Caco-2 (cell line): Measurements from ENCODE around the gene ATG9A. TPM values are rescaled to one million over a fixed set of nuclear protein-coding genes. Genes with fewer than 3 reads are reported as not detected.
"Not testable (repeated sequence)": the region's sequence is repeated elsewhere in the genome, so short reads cannot be mapped to it uniquely, and the experiment has no call there.

Experiments
- BruUV-seq: library from RNA; stranded (reverse); fragments of 400-500 nt; replicated peaks from 2 replicates; lab custom pipeline; 2021; lab: Mats Ljungman, UMichigan
- CTCF ChIA-PET: fragments of 300-600 bp; sonication (Branson Sonifier 250); formaldehyde crosslinking; loops from one replicate; lab custom pipeline; 2022; ENCODE audit warnings: antibody characterized with exemption; lab: Charles Lee
- POLR2A ChIA-PET: fragments of 300-600 bp; sonication (Branson Sonifier 250); formaldehyde crosslinking; loops from one replicate; lab custom pipeline; 2022; ENCODE audit warnings: antibody characterized with exemption; lab: Charles Lee
- DNase-seq, 2 experiments: peaks; one replicate each; pipeline versions ENCODE4 v3.0.0 to v3.0.0-alpha.2; 2020 to 2022
- H3K27me3 ChIP-seq: replicated peaks from 2 replicates; pipeline ENCODE4 v1.6.0; 2011; ENCODE audit warnings: low read length; ENCODE audit not compliant: control insufficient read depth, insufficient read depth
- H3K36me3 ChIP-seq: 2 replicates; pipeline ENCODE4 v1.5.1; 2011; ENCODE audit warnings: low read length; ENCODE audit not compliant: control insufficient read depth, insufficient read depth
- H3K4me1 ChIP-seq: fragments of 250-450 bp; sonication (Bioruptor Pico); 2 replicates; pipeline ENCODE4 v1.5.1; 2020; ENCODE audit warnings: mild to moderate bottlenecking
- H3K4me3 ChIP-seq: 2 replicates; pipeline ENCODE4 v1.5.1; 2011; ENCODE audit warnings: low read depth, mild to moderate bottlenecking, control low read depth, low read length
- H3K9me3 ChIP-seq: fragments of 250-450 bp; sonication (Bioruptor Pico); 2 replicates; pipeline ENCODE4 v1.5.1; 2020; ENCODE audit warnings: mild to moderate bottlenecking, moderate library complexity
- H3K27ac Mint-ChIP-seq: one replicate; pipeline ENCODE4 v1.8.0; 2022; ENCODE audit warnings: mixed read lengths; ENCODE audit not compliant: unreplicated experiment
- H3K27me3 Mint-ChIP-seq: one replicate; pipeline ENCODE4 v1.8.0; 2022; ENCODE audit warnings: mixed read lengths; ENCODE audit not compliant: insufficient read depth, unreplicated experiment
- H3K36me3 Mint-ChIP-seq: one replicate; pipeline ENCODE4 v1.8.0; 2022; ENCODE audit warnings: mild to moderate bottlenecking, mixed read lengths; ENCODE audit not compliant: insufficient read depth, unreplicated experiment
- H3K4me1 Mint-ChIP-seq: one replicate; pipeline ENCODE4 v1.8.0; 2022; ENCODE audit warnings: low read depth, mixed read lengths; ENCODE audit not compliant: unreplicated experiment
- H3K4me3 Mint-ChIP-seq: one replicate; pipeline ENCODE4 v1.8.0; 2022; ENCODE audit warnings: mild to moderate bottlenecking, moderate library complexity, mixed read lengths; ENCODE audit not compliant: unreplicated experiment
- H3K9me3 Mint-ChIP-seq: one replicate; pipeline ENCODE4 v1.8.0; 2022; ENCODE audit warnings: mixed read lengths; ENCODE audit not compliant: unreplicated experiment
- intact Hi-C: fragments of 100-400 bp; cut with micrococcal nuclease; formaldehyde crosslinking; loops from one replicate; pipeline ENCODE4 v1.10.0; 2022; ENCODE audit not compliant: unreplicated experiment
- total RNA-seq: library from RNA; stranded (reverse); gene quantifications from 2 replicates; pipeline ENCODE4 v1.2.3, GENCODE V29; 2022
- TF ChIP-seq, protein P1 (sequence below), 2 experiments: fragments of 200-600 bp in 1 of 2; IDR thresholded peaks; 1 replicate in 1 of 2; 2 replicates in 1 of 2; pipeline versions ENCODE4 v1.5.1 to v1.8.0; 2011 to 2022; ENCODE audit warnings: antibody characterized with exemption in 1 of 2, control low read depth in 1 of 2, inconsistent platforms in 1 of 2, low read depth in 1 of 2, low read length in 1 of 2, mild to moderate bottlenecking in 1 of 2, moderate library complexity in 1 of 2; ENCODE audit not compliant: insufficient read depth in 1 of 2, severe bottlenecking in 1 of 2, unreplicated experiment in 1 of 2

ATG9A gene
- total RNA-seq, 1 experiment from 2014 or later: 62.9 TPM

DNA sequence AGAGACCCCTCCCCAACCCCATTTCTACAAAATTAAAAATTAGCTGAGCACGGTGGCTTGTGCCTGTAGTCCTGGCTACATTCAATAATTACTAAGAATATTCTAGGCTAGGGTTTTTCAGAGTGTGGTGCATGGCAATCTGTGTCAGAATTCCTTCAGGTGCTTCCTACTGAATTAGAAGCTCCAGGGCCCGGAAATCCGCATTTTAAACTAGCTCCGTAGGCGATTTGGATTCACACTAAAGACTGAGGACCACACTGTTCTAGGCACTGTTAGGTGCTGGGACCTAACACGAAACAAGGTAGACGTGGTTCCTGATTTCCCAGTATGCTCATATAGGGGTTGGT lies 23.5 kb downstream of the ATG9A start:
- Mint-ChIP-seq H3K27ac (peak overlapping the region; percentile 84), H3K4me1 (peaks cover 5% of the 10 kb centered on the region), H3K9me3 (no peaks in the 10 kb centered on the region), H3K27me3 (no peaks in the 10 kb centered on the region), H3K36me3 (peaks cover 39% of the 10 kb centered on the region), H3K4me3 (peak overlapping the region; percentile 81)
- no peaks in the 10 kb centered on the region for H3K27me3 ChIP-seq
- intact Hi-C loops: loop anchor here (1.0 kb wide), 2 partner anchors 23 to 28 kb away; partner anchors contain the start of genes ANKZF1, ATG9A and RETREG2
- H3K4me3 ChIP-seq: peak overlapping the region; percentile 50
- H3K36me3 ChIP-seq: peaks cover 12% of the 10 kb centered on the region
- no peaks in the 10 kb centered on the region for H3K9me3 ChIP-seq
- TF ChIP-seq, protein P1, sequence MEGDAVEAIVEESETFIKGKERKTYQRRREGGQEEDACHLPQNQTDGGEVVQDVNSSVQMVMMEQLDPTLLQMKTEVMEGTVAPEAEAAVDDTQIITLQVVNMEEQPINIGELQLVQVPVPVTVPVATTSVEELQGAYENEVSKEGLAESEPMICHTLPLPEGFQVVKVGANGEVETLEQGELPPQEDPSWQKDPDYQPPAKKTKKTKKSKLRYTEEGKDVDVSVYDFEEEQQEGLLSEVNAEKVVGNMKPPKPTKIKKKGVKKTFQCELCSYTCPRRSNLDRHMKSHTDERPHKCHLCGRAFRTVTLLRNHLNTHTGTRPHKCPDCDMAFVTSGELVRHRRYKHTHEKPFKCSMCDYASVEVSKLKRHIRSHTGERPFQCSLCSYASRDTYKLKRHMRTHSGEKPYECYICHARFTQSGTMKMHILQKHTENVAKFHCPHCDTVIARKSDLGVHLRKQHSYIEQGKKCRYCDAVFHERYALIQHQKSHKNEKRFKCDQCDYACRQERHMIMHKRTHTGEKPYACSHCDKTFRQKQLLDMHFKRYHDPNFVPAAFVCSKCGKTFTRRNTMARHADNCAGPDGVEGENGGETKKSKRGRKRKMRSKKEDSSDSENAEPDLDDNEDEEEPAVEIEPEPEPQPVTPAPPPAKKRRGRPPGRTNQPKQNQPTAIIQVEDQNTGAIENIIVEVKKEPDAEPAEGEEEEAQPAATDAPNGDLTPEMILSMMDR (IDR thresholded peaks at IDR 0.05; ENCODE audit: insufficient read depth in 1 of 2, low read depth in 1 of 2, low read length in 1 of 2, severe bottlenecking in 1 of 2, unreplicated experiment in 1 of 2): no peak
- POLR2A ChIA-PET: interaction anchor here (0.6 to 3.1 kb wide), 8 partner anchors 11 to 353 kb away, joined by 3 to 29 read pairs (median 8); partner anchors contain the start of genes ABCB6, CNPPD1, GLB1L and STK16
- BruUV-seq: TSS peak; percentile 74
- CTCF ChIA-PET: interaction anchor here (0.7 to 2.5 kb wide), 11 partner anchors 9 to 304 kb away, joined by 3 to 13 read pairs (median 7); partner anchors contain the start of genes CNPPD1, GLB1L, STK16 and TUBA4B
- no peak for DNase-seq
- H3K4me1 ChIP-seq: peaks cover 8% of the 10 kb centered on the region

DNA sequence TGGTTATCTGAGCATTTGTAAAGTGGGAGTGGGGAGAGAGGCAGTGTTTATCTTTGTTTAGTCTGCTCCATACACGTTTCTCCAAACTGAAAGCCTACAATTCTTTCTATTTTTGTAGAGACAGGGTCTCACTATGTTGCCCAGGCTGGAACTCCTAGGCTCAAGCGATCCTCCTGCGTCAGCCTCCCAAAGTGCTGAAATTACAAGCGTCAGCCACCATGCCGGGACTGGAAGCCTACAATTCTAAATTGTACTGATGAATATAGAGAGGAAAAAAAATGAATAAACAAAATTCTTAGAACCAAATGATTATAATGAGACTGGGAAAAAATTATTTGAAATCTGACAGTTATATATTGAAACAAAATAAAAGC lies 24.3 kb downstream of the ATG9A start:
- ChIA-PET CTCF (no interaction called here), POLR2A (no interaction called here)
- intact Hi-C loops: no loop called here
- no peak overlapping the region for H3K27ac Mint-ChIP-seq
- no peaks in the 10 kb centered on the region for H3K9me3 ChIP-seq
- TF ChIP-seq, protein P1 (IDR thresholded peaks at IDR 0.05; ENCODE audit: insufficient read depth in 1 of 2, low read depth in 1 of 2, low read length in 1 of 2, severe bottlenecking in 1 of 2, unreplicated experiment in 1 of 2): no peak
- peaks cover 10% of the 10 kb centered on the region for H3K36me3 ChIP-seq
- H3K4me1 Mint-ChIP-seq: peaks cover 5% of the 10 kb centered on the region
- H3K4me3 Mint-ChIP-seq: peak overlapping the region; percentile 35
- no peaks in the 10 kb centered on the region for H3K27me3 ChIP-seq
- peaks cover 8% of the 10 kb centered on the region for H3K4me1 ChIP-seq
- DNase-seq: no peak
- no peaks in the 10 kb centered on the region for H3K9me3 Mint-ChIP-seq
- BruUV-seq: no TSS peak
- H3K27me3 Mint-ChIP-seq: no peaks in the 10 kb centered on the region
- peaks cover 31% of the 10 kb centered on the region for H3K36me3 Mint-ChIP-seq
- no peak overlapping the region for H3K4me3 ChIP-seq

DNA sequence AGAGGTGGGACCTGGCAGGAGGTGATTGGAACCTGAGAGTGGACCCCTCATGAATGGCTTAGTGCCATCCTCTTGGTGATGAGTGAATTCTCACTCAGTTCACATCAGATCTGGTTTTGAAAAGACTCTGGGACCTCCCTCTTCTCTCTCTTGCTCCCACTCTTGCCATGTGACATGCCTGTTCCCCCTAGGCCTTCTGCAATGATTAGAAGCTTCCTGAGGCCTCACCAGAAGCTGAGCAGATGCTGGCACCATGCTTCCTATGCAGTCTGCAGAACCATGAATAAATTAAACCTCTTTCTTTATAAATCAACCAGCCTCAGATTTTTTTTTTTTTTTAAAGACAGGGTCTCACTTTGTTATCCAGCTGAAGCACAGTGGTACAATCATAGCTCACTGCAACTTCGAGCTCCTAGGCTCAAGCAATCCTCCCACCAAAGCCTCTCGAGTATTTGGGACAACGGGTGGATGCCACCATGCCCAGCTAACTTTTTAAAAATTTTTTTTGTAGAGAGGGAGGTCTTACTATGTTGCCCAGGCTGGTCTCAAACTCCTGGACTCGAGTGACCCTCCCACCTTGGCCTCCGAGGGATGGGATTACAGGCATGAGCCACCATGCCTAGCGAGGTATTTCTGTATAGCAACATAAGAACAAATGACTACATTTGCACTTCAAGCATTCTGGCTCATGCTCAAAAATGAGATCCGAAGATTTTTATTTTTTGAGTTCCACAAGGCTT lies 24.8 kb downstream of the ATG9A start:
- CTCF ChIA-PET: interaction anchor here (1.1 kb wide), 1 partner anchor 91 kb away, joined by 3 read pairs; no protein-coding TSS in a partner anchor
- no peak for DNase-seq
- no peaks in the 10 kb centered on the region for H3K9me3 ChIP-seq
- no peak overlapping the region for H3K4me3 ChIP-seq
- TF ChIP-seq, protein P1 (IDR thresholded peaks at IDR 0.05; ENCODE audit: insufficient read depth in 1 of 2, low read depth in 1 of 2, low read length in 1 of 2, severe bottlenecking in 1 of 2, unreplicated experiment in 1 of 2): no peak
- Mint-ChIP-seq H3K9me3 (no peaks in the 10 kb centered on the region), H3K4me3 (peak overlapping the region; percentile 35), H3K4me1 (peaks cover 5% of the 10 kb centered on the region), H3K36me3 (peaks cover 28% of the 10 kb centered on the region), H3K27ac (no peak overlapping the region), H3K27me3 (no peaks in the 10 kb centered on the region)
- H3K4me1 ChIP-seq: peaks cover 8% of the 10 kb centered on the region
- H3K27me3 ChIP-seq: no peaks in the 10 kb centered on the region
- intact Hi-C loops: no loop called here
- no TSS peak for BruUV-seq
- POLR2A ChIA-PET: no interaction called here
- peaks cover 9% of the 10 kb centered on the region for H3K36me3 ChIP-seq

DNA sequence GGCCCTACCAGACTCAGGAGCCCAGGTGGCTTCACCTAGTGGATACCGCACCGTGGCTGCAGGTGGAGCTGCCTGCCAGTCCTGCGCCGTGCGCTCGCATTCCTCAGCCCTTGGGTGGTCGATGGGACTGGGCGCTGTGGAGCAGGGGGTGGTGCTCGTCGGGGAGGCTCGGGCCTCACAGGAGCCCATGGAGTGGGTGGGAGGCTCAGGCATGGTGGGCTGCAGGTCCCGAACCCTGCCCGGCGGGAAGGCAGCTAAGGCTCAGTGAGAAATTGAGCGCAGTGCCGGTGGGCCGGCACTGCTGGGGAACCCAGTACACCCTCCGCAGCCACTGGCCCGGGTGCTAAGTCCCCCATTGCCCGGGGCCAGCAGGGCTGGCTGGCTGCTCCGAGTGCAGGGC lies 28.1 kb downstream of the ATG9A start:
- BruUV-seq, H3K4me1 Mint-ChIP-seq, H3K27ac Mint-ChIP-seq, POLR2A ChIA-PET, DNase-seq, H3K9me3 ChIP-seq, intact Hi-C loops, H3K36me3 Mint-ChIP-seq, H3K9me3 Mint-ChIP-seq, H3K27me3 Mint-ChIP-seq, H3K4me3 Mint-ChIP-seq, H3K4me1 ChIP-seq, H3K36me3 ChIP-seq, H3K27me3 ChIP-seq, H3K4me3 ChIP-seq: not testable (repeated sequence)
- CTCF ChIA-PET: interaction anchor here (1.1 kb wide), 1 partner anchor 30 kb away, joined by 4 read pairs; no protein-coding TSS in a partner anchor
